ENCODE measurements around the gene CTTNBP2NL.

DNA sequence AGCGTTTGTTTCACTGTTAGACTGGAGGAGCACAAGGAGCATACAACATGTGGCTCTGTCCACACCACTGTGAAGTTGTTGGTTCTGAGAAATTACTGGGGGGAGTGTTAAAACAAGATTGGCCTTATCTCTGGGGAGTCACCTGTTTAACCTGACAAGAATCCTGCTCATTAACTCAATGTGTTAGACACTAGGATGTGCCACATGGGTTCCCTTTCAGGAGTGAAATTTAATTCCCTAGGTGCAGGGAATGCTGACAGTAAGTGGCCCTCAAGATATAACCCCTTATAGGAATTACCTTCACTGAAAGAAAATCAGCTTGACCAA is 66.9 kb downstream of the CTTNBP2NL start:
- TF ChIP-seq POLR2A (IDR thresholded peaks at IDR 0.05; ENCODE audit: low read length) (no peak), GATA1 (IDR thresholded peaks at IDR 0.05; ENCODE audit: low read depth, low read length) (no peak)

Measured in erythroblast (primary cell).